ENCODE measurements around the gene PTPRS. TPM values are rescaled to one million over a fixed set of nuclear protein-coding genes. Genes with fewer than 3 reads are reported as not detected.

The PTPRS gene
- total and polyA plus RNA-seq, 2 of the 8 experiments (the other 6 are each of a cell fraction or from before 2014, with no cell fraction given), result 96.8 to 223 TPM

Other genes with a start within 250 kb of the PTPRS start
- gene ZNRF4, start 114.6 kb upstream of the PTPRS start, total RNA-seq (2021; fragmentation: NEBNext Ultra II Directional; extraction: Animal tissue kit (Norgen Biotek cat#: 25700)), result not detected in 2 replicates
- gene ZNRF4, start 114.6 kb upstream of the PTPRS start, polyA plus RNA-seq (2011; rRNA removed), result not detected in 2 replicates
- gene TINCR, start 227.1 kb upstream of the PTPRS start, total RNA-seq (2021; fragmentation: NEBNext Ultra II Directional; extraction: Animal tissue kit (Norgen Biotek cat#: 25700)), result 0.48 and 0.52 TPM in 2 replicates
- gene TINCR, start 227.1 kb upstream of the PTPRS start, polyA plus RNA-seq (2011; rRNA removed), result 1.2 and 1.4 TPM in 2 replicates

Measured in H1 (cell line).